ENCODE measurements around the gene ERI3. TPM values are rescaled to one million over a fixed set of nuclear protein-coding genes. Genes with fewer than 3 reads are reported as not detected.

ERI3 gene
- total RNA-seq, 4 donors from 2014 or later, result 11.2 to 30.4 (median 20.8) TPM

- Histone ChIP-seq H3K4me3 (no peak overlapping the region), H3K4me1 (peaks cover 0 to 9% (median 0%) of the 10 kb centered on the region in 4 donors), H3K36me3 (peaks cover 0 to 8% (median 0%) of the 10 kb centered on the region in 4 donors), H3K27me3 (no peaks in the 10 kb centered on the region), H3K9me3 (no peaks in the 10 kb centered on the region), H3K27ac (no peak overlapping the region)
- no peak for DNase-seq
- TF ChIP-seq POLR2A (IDR thresholded peaks at IDR 0.05) (no peak), EP300 (IDR thresholded peaks at IDR 0.05; ENCODE audit: low read depth) (no peak), POLR2AphosphoS5 (IDR thresholded peaks at IDR 0.05) (no peak)
- TF ChIP-seq, protein P1, sequence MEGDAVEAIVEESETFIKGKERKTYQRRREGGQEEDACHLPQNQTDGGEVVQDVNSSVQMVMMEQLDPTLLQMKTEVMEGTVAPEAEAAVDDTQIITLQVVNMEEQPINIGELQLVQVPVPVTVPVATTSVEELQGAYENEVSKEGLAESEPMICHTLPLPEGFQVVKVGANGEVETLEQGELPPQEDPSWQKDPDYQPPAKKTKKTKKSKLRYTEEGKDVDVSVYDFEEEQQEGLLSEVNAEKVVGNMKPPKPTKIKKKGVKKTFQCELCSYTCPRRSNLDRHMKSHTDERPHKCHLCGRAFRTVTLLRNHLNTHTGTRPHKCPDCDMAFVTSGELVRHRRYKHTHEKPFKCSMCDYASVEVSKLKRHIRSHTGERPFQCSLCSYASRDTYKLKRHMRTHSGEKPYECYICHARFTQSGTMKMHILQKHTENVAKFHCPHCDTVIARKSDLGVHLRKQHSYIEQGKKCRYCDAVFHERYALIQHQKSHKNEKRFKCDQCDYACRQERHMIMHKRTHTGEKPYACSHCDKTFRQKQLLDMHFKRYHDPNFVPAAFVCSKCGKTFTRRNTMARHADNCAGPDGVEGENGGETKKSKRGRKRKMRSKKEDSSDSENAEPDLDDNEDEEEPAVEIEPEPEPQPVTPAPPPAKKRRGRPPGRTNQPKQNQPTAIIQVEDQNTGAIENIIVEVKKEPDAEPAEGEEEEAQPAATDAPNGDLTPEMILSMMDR (IDR thresholded peaks at IDR 0.05), result no peak
- in situ Hi-C loops (cut with MboI; ENCODE audit: low pct_ligation_motif_present in 1 of 4, low pct_unique_long_range_greater_than_20kb in 1 of 4, low sequenced_read_pairs in 3 of 4), result no loop called here
- 95% methylated on average over 9 of the region's 9 CpGs; no CpG with 5 or more reads in 1 of the 2 donors for WGBS, 2 donors (ENCODE audit: low coverage in 1 of 2)
- intact Hi-C loops (cut with DNase I; ENCODE audit: low total_unique reads), result no loop called here
Observed at GRCh38 chr1:44332505-44332904, 22.6 kb downstream of the ERI3 start.

DNA sequence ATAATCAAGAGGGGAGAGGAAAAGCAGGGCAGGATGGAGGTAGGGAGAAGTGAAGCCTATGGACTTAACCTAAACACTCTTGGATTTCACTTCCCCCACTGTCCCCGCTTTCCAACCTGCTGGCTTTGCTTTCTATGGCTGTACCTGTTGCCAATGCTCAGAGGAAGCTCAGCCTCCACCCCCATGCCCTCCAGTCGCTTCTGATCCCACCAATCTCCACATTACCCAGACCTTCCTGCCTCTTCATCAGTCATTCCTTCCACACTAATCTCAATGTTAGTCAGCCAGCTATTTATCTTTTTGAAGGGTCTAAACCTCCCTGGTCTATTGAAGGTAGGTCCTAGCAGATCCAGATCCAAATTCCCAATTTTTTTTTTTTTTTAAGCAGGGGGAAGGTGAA, 24.1 kb downstream of the ERI3 start:
- no peaks in the 10 kb centered on the region for H3K36me3 ChIP-seq
- intact Hi-C loops (cut with DNase I; ENCODE audit: low total_unique reads), result no loop called here
- TF ChIP-seq EP300 (IDR thresholded peaks at IDR 0.05; ENCODE audit: low read depth) (no peak), POLR2A (IDR thresholded peaks at IDR 0.05) (no peak), POLR2AphosphoS5 (IDR thresholded peaks at IDR 0.05) (no peak)
- TF ChIP-seq, protein P1 (IDR thresholded peaks at IDR 0.05), result no peak

DNA sequence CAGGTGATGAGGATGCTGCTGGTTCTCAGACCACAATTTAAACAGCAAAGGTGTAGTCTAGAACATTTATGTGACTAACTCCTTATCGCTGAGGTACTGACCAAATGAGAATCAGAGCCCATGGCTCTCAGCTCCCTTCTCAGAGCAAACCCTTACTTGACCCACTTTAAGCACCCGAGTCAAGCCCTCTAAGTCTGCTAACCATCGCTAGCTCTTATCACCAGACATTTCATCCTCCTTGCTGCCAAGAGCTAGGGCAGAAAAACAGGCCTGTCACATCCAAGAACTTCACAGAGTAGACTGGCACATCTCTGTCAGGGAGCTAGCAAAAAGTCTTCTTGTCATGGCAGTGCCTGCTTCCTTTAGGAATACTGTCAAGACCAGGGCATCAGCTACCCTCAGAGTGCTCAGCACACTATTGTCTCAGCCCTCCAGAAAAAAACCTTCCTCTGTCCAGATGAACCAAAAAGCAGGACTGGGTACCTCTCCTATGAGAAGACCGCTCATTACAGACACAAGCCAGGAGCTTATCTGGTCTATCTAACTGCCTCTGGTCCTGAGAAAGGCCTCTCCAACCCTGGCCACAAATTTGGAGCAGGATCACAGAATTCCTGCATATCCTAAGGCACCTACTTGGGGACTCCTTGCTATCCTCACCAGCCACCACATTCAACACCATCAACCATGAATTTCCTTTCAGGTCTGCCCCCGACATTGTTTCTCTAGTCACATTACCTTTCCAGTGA, 26.2 kb downstream of the ERI3 start:
- H3K4me3 ChIP-seq, result no peak overlapping the region
- in situ Hi-C loops (cut with MboI; ENCODE audit: low pct_ligation_motif_present in 1 of 4, low pct_unique_long_range_greater_than_20kb in 1 of 4, low sequenced_read_pairs in 3 of 4) (loop anchor here in 1 of 4 donors (10.0 kb wide), 1 partner anchor 114 kb away; the partner anchor contains the start of gene DMAP1), intact Hi-C loops (cut with DNase I; ENCODE audit: low total_unique reads) (no loop called here)
- TF ChIP-seq, protein P1 (IDR thresholded peaks at IDR 0.05), result no peak
- TF ChIP-seq EP300 (IDR thresholded peaks at IDR 0.05; ENCODE audit: low read depth) (no peak), POLR2AphosphoS5 (IDR thresholded peaks at IDR 0.05) (no peak), POLR2A (IDR thresholded peaks at IDR 0.05) (no peak)
- H3K27ac ChIP-seq, result peak overlapping the region in 2 of 4 donors; percentile 5 to 19
- H3K27me3 ChIP-seq, result no peaks in the 10 kb centered on the region
- H3K9me3 ChIP-seq, result no peaks in the 10 kb centered on the region
- H3K36me3 ChIP-seq, result no peaks in the 10 kb centered on the region
- H3K4me1 ChIP-seq, result peaks cover 0 to 16% (median 0%) of the 10 kb centered on the region in 4 donors
- DNase-seq, result no peak
- 87 to 100% methylated on average over 1 to 5 of the region's 5 CpGs for WGBS, 2 donors (ENCODE audit: low coverage in 1 of 2)

More for the DNA sequence above, 24.1 kb downstream of the ERI3 start:
- in situ Hi-C loops (cut with MboI; ENCODE audit: low pct_ligation_motif_present in 1 of 4, low pct_unique_long_range_greater_than_20kb in 1 of 4, low sequenced_read_pairs in 3 of 4), result no loop called here
- Histone ChIP-seq H3K4me3 (no peak overlapping the region), H3K9me3 (no peaks in the 10 kb centered on the region), H3K4me1 (peaks cover 0 to 16% (median 0%) of the 10 kb centered on the region in 4 donors), H3K27me3 (no peaks in the 10 kb centered on the region), H3K27ac (no peak overlapping the region)
- DNase-seq, result no peak
- 95% methylated on average over 2 of the region's 2 CpGs; no CpG with 5 or more reads in 1 of the 2 donors for WGBS, 2 donors (ENCODE audit: low coverage in 1 of 2)

DNA sequence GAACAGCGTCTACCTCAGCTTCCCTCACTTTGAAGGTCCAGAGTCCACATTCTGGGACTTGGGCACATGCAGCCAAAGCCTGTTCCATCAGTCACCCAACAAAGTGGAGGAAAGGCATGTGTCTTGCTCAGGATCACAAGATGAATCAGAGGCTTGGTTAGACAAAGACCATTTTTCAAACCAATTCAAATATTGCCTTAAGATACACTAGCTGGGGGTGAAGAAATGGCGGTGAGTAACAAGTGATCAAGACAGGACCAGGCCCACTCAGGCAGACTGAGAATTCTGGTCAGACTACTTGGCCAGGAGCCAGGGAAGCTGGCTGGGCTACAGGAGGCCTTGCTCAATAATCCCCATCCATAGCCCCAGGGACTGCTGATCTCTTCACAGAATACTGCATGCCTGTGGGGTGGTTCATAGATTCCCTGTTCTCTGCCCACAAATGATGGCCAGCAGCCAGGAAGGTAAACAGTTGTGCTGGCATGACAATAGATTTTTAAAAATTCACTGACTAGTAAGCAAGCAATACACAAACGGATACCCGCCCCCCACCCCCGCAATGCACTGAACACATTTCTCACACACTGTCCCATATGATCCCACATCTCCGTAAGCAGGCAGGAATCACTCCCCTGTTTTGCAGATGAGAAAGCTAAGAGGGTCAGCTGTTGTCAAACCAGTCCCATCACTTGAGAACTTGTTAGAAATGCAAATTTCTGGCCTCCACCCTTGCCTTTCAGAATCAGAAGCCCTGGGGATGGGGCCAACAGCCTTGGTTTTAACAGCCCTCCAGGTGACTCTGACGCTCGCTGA, 27.2 kb downstream of the ERI3 start:
- 25 to 64% methylated on average over 4 to 8 of the region's 8 CpGs for WGBS, 2 donors (ENCODE audit: low coverage in 1 of 2)
- in situ Hi-C loops (cut with MboI; ENCODE audit: low pct_ligation_motif_present in 1 of 4, low pct_unique_long_range_greater_than_20kb in 1 of 4, low sequenced_read_pairs in 3 of 4) (loop anchor here in 1 of 4 donors (10.0 kb wide), 1 partner anchor 113 kb away; the partner anchor contains the start of gene DMAP1), intact Hi-C loops (cut with DNase I; ENCODE audit: low total_unique reads) (no loop called here)
- peak in 2 of 3 donors; percentile 35 to 41 for TF ChIP-seq POLR2AphosphoS5 (IDR thresholded peaks at IDR 0.05)
- TF ChIP-seq EP300 (IDR thresholded peaks at IDR 0.05; ENCODE audit: low read depth), result no peak
- no peaks in the 10 kb centered on the region for H3K27me3 ChIP-seq
- H3K4me3 ChIP-seq, result no peak overlapping the region
- H3K27ac ChIP-seq, result peak overlapping the region in 2 of 4 donors; percentile 8 to 19
- H3K9me3 ChIP-seq, result no peaks in the 10 kb centered on the region
- DNase-seq, result peak; percentile 68
- peaks cover 0 to 16% (median 0%) of the 10 kb centered on the region in 4 donors for H3K4me1 ChIP-seq
- H3K36me3 ChIP-seq, result no peaks in the 10 kb centered on the region
